Neural cell (in vitro differentiated cells): ENCODE measurements around the gene GRB7.

Experiments used
- EP300 ChIP-seq: fragments of 450-650 bp; conservative IDR thresholded peaks from 2 replicates; pipeline ENCODE4 v1.6.1; 2014; ENCODE audit warnings: antibody characterized with exemption, mild to moderate bottlenecking, moderate library complexity; ENCODE audit not compliant: poor library complexity, severe bottlenecking
- EZH2 ChIP-seq: fragments of 200-600, 300-800 bp; shearing (Covaris generic), sonication (generic); IDR thresholded peaks from 2 replicates; pipeline ENCODE4 v1.6.1; 2014; ENCODE audit warnings: antibody characterized with exemption, low read length, borderline replicate concordance, mild to moderate bottlenecking; ENCODE audit not compliant: insufficient read depth, poor library complexity, severe bottlenecking
- POLR2AphosphoS5 ChIP-seq: IDR thresholded peaks from 2 replicates; pipeline ENCODE4 v1.6.1; 2012
- RAD21 ChIP-seq: fragments of 450-650 bp; conservative IDR thresholded peaks from 2 replicates; pipeline ENCODE4 v1.6.1; 2014; ENCODE audit warnings: antibody characterized with exemption, mild to moderate bottlenecking, moderate library complexity
- TAF1 ChIP-seq: IDR thresholded peaks from 2 replicates; pipeline ENCODE4 v1.6.1; 2012; ENCODE audit warnings: low read depth
- TF ChIP-seq, protein P1 (sequence below): fragments of 450-650 bp; IDR thresholded peaks from 2 replicates; pipeline ENCODE4 v1.5.1; 2014; ENCODE audit warnings: antibody characterized with exemption, mild to moderate bottlenecking, moderate library complexity; ENCODE audit not compliant: poor library complexity, severe bottlenecking
- TF ChIP-seq, protein P2 (sequence below): IDR thresholded peaks from 2 replicates; pipeline ENCODE4 v1.6.1; 2012; ENCODE audit warnings: borderline replicate concordance

- TF ChIP-seq, protein P1, sequence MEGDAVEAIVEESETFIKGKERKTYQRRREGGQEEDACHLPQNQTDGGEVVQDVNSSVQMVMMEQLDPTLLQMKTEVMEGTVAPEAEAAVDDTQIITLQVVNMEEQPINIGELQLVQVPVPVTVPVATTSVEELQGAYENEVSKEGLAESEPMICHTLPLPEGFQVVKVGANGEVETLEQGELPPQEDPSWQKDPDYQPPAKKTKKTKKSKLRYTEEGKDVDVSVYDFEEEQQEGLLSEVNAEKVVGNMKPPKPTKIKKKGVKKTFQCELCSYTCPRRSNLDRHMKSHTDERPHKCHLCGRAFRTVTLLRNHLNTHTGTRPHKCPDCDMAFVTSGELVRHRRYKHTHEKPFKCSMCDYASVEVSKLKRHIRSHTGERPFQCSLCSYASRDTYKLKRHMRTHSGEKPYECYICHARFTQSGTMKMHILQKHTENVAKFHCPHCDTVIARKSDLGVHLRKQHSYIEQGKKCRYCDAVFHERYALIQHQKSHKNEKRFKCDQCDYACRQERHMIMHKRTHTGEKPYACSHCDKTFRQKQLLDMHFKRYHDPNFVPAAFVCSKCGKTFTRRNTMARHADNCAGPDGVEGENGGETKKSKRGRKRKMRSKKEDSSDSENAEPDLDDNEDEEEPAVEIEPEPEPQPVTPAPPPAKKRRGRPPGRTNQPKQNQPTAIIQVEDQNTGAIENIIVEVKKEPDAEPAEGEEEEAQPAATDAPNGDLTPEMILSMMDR = no peak
- TF ChIP-seq EP300 (no peak), EZH2 (no peak), TAF1 (no peak), POLR2AphosphoS5 (no peak), RAD21 (no peak)
- TF ChIP-seq, protein P2, sequence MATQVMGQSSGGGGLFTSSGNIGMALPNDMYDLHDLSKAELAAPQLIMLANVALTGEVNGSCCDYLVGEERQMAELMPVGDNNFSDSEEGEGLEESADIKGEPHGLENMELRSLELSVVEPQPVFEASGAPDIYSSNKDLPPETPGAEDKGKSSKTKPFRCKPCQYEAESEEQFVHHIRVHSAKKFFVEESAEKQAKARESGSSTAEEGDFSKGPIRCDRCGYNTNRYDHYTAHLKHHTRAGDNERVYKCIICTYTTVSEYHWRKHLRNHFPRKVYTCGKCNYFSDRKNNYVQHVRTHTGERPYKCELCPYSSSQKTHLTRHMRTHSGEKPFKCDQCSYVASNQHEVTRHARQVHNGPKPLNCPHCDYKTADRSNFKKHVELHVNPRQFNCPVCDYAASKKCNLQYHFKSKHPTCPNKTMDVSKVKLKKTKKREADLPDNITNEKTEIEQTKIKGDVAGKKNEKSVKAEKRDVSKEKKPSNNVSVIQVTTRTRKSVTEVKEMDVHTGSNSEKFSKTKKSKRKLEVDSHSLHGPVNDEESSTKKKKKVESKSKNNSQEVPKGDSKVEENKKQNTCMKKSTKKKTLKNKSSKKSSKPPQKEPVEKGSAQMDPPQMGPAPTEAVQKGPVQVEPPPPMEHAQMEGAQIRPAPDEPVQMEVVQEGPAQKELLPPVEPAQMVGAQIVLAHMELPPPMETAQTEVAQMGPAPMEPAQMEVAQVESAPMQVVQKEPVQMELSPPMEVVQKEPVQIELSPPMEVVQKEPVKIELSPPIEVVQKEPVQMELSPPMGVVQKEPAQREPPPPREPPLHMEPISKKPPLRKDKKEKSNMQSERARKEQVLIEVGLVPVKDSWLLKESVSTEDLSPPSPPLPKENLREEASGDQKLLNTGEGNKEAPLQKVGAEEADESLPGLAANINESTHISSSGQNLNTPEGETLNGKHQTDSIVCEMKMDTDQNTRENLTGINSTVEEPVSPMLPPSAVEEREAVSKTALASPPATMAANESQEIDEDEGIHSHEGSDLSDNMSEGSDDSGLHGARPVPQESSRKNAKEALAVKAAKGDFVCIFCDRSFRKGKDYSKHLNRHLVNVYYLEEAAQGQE = no peak
Measured at GRCh38 chr17:39703913-39704312, 33.8 kb upstream of the GRB7 start.
